NOMO-1 treated with dmso at 0.1 percent for 144 hours (cell line): ENCODE measurements around the gene PSG2.
"Not testable (repeated sequence)": the region's sequence is repeated elsewhere in the genome, so short reads cannot be mapped to it uniquely, and the experiment has no call there.

Experiments used
- DNase-seq: peaks from one replicate; lab custom pipeline; 2025; ENCODE audit not compliant: unreplicated experiment; lab: John Stamatoyannopoulos, UW

PSG2 gene

DNA sequence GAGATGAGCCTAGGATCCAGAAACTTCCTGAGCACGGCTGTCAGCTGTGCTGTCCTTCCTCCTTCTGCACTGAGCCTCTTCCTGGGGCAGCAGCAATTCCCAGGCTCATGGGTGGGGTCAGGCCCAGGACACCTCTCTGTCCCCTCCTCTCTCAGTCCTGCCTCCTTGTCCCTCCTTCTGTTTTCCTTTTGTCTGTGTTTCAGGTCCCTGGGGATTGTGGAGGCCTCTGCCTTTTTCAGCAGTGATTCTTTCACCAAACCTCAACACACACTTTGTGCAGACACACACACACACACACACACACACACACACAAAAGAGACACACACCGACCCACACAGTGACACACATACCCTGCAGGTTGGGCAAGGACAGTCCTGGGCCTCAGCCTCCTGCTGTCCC, at the start of gene PSG2:
TSS of gene PSG2 (minus strand) at position 101 of the 400 bp plus-strand sequence. CDS start 132 bp downstream, outside the sequence.
- DNase-seq: not testable (repeated sequence)

DNA sequence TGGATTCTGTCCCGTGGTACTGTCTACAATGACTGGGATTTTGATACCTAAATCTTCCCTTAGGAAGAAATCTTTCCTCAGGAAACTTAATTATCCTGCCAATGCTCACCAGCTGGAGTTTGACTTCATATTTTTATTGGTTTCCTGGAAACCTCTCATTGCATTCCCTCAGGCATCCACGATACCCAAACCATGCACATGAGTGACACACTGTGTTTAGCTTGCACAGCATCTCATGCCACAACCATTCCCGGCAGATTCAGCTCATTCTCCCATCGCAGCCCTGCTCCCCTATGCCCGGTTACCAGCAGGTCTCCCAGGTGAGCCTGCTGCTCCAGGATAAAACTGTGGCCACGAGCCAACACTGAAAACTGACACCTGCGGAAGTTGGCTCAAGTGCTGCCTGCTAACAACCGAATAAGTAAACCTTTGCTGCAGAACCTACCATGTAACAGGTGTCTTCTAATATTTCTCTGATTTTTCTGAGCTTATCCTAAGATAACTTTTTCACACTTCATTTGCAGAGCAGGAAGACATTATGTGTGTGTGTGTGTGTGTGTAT, 48.9 kb upstream of the PSG2 start:
- DNase-seq: not testable (repeated sequence)

DNA sequence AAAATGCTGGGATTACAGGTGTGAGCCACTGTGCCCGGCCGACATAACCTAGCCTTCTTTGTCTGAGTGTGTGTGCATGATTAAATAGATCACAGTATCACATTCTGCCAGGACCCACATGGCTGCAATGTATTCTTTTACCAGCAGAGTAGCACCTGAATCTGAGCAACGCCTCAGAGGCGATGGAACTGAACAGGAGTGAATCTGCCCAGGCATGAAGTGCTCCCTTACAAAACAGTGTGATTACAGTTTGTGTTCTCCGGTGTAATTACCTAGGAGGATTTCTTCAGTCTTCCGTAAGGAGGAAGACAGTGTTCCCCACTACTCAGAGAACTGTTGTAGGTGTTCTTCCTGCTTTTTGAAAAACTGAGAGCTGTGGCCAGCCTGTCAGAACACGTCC, 46.7 kb upstream of the PSG2 start:
- DNase-seq: not testable (repeated sequence)

DNA sequence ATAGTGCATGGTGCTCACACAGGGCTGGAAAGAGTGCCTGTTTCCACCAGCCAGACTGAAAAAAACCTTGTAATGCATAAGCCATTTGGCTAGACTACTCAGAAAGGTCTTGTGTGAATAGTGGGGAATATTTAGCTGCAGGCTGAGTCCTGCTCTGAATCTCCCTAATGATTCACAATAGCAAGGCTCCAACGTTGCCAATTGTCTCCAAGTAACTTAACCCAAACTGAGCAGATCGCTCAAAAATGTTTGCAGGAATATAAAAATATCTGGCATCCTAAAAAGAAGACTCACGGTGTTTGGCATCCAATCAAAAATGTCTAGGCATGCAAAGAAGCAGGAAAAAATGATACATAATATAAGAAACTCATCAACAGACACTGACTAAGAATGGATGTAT, 44.8 kb upstream of the PSG2 start:
- DNase-seq: not testable (repeated sequence)

DNA sequence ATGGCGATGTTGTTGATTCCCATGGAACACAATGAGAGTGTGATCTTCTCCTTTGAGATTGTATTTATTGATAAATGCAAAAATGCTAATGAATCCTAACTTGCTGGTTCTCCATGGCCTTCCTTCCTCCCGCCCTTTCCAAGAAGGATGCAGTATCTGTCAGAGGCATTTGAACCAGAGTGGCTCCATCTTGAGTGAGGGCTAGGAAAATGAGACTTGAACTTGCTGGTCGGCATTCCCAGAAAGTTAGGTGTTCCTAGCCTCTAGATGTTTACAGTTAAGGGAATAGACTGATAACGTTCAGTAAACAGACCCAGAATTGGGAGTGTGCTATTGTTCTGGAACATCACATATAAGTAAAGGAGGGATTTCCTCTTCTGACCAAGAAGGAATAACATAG, 44.2 kb upstream of the PSG2 start:
- DNase-seq: no peak

DNA sequence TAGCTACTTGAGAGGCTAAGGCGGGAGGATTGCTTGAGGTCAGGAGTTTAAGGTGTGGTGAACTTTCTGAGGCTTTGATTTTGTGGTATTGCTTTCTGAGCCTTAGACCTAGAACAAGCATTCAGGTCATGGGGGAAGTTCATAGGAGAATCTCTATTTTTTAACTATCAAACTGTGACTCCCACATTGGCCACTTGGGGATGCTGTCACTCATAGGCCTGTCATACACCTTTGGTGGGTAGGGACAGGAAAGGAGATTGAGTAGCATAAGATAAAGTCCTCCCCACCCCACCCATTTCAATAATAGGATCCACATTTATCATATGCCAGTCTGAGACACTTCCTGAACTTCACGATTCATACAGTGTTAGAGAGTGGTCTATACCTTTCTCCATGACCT, 41.9 kb upstream of the PSG2 start:
- DNase-seq: no peak

DNA sequence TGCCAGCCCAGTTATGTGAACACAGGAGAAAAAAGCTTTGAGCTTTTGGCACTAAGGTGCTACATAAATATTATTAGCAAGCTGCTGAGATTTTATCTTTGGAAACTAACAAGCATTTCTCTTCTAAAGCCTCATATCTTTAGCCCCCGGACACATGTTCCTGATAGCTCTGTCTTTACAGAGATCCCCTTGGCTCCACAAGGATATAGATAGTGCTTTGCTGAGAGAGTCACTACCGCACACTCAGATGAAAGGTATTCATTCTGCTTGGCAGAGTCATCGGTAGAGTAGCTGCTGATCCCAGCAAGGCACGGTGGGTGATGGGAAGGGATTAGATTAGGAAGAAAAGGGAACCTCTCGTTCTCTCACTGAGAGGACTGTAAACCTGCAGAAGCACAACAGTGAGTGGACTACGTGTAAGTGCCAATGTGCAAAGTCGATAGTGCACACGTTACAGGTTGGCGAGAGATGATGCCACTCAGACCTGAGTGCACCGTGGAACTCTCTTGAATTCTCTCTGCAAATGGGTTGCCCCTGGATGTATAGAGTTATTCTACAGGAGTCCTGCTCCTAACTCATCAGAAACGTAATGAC, 38.0 kb upstream of the PSG2 start:
- not testable (repeated sequence) for DNase-seq

DNA sequence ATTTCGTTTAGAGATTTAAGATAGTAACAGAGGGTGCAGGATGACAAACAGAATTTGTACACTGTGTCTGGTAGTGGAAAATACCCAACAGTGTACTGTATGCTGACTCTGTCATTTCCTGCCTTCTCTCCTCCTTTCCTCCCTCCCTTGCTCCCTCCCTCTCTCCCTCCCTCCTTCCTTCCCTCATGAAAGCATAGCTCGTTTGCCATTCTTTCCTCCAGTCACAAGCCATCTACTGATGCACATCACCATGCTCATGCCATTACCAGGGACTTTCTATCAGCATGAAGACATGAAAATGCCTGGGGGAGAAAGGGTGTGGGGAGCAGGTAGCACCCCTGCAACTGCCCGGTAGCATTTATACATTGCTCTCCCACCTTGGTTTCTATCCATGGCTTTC, 37.0 kb upstream of the PSG2 start:
- DNase-seq: not testable (repeated sequence)

DNA sequence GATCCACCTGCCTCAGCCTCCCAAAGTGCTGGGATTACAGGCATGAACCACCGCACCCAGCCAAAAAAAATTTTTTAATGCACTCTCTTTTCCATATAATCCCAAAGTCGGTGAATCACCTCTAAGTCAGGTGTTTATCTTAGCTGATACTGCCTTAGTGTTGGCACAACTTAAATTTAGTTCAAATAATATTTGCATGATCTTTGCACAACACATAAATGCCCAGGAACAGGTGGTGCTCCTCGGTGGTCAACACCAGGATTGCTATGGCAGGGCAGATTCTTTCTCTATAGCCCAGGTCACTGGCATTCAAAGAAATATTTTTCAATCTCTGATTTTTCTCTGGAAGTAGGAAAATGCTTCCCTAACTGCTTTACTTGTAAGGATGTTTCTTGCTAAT, 33.9 kb upstream of the PSG2 start:
- not testable (repeated sequence) for DNase-seq

DNA sequence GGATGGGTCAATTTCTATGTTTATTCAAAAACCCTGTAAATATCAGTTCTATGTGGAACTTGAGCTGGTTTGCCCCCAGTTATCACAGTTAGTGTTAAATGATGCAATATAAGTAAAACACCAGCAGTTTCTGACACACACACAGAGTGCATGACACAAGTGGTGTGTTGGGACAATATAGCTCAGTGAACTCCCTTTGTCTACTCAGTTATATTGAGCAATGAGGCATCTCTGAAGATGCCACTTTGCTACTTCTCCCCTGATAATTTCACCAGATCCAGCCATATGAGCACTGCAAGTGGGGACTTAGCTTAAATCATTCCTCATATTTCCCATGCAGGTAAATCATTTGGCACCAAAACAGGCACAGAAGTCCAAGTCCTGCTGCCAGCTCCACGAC, 33.0 kb upstream of the PSG2 start:
- not testable (repeated sequence) for DNase-seq

DNA sequence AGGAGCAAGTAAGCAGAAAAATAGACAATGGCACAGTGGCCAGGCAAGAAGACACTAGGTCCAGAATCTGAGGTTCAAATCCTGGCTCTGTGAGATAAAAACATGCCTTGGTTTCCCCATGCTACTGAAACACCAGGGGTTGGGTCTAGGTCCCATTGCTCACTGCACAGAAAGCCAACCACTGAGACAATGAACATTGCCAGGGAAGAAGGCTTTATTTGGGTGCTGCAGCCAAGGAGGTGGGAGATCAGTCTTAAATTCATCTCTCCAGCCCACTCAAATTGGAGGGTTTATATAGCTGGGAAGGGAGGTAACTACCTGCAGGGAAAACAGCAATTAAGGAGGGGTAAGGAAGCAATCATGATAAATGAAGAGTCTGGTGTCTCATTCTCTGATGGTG, 32.6 kb upstream of the PSG2 start:
- not testable (repeated sequence) for DNase-seq

DNA sequence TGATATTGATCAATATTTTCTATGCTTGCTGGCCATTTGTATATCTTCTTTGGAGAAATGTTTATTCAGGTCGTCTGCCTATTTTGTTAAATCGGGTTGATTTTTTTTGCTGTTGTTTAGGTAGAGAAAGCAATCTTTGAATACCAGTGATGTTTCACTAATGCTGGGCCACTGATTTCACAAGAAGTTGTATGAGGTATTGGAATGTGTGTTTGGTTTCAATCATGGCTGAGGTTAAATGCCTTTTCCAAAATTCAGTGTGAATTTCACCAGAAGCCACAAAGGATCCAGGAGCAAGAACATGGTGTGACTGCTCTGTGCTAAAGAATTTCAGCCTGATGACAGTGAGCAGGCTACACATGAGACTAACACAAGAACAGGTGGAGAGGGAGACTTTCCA, 32.1 kb upstream of the PSG2 start:
- DNase-seq: not testable (repeated sequence)

DNA sequence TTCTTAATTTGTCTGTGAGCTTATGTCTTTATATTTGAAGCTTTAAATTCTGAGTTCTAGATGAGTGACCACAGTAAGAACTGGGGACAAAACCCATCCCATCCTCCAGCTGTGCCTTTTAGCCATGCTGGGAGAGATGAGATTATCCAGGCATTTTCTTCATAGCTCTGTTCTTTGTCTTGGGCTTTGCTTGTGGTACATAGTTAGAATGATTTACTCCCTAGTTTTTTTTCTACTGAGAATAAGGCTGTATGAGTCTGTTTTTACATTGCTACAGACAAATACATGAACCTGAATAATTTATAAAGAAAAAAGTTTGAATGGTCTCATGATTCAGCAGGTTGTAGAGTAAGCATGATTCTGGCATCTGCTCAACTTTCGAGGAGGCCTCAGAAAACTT, 24.9 kb upstream of the PSG2 start:
- DNase-seq: not testable (repeated sequence)

DNA sequence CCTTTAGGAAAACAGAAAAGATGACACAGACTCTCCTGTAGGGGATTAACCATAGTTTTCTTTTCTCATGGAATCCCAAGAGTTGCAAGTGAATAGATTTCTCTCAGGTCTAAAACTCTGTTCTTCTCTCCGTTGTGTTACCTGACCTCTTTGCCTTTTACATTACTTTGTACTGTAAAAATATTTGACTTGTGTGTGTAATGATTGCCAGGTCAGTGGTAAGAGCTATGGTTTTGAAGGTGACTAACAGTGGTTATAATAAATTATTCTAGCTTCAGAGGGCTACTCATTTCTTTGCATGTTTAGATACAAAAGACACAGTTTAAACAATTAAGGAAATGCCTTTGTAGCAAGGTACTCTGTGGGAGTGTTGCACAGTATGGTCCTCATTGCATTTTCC, 23.0 kb upstream of the PSG2 start:
- DNase-seq: no peak

DNA sequence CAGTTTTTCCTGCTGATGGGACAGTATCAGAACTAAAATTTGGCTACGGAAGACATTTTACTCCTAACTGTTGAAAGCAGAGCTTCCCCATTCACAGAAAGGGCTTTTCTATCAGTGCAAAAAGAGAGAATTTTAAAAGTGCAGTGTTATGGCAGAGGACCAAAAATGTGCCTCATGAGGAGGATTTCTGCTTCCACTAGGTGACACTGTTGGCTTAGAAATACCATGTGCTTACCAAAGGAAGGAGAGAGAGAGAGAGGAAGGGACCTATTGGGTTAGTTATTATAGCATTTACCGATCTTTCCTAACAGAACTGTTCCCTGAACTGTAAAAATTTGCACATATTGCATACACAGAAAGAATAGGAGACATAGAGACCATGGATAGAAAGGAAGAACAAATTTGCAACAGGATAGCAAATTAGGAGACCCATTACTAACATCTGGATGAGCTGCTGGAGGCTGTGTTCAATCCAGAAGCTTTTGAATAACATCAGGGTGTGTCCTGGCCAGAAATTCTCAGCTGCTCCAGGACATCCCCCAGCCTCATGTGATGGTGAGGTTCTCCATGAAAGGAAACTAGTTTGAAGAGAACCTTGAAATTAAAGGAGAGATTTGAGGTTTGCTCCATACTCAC, 21.8 kb upstream of the PSG2 start:
- DNase-seq: not testable (repeated sequence)

DNA sequence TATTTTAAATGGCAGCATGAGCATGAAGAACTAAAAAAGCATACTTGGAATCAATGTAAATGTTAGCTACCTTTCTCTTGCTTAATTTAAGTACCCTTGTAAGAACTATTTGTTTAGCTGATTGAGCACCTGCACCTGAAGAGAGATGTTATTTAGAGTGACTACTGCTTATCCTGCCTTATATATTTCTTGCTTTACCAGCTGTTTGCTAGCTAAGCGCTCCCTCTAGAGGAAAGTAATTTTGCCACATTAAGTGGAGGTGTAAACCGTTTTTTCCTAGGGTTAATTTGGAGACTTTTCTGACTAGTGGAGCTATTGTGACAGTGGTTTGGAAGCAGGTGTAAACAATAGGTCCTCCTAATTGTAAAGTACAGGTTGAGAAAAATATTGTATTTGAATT, 19.4 kb upstream of the PSG2 start:
- DNase-seq: no peak

DNA sequence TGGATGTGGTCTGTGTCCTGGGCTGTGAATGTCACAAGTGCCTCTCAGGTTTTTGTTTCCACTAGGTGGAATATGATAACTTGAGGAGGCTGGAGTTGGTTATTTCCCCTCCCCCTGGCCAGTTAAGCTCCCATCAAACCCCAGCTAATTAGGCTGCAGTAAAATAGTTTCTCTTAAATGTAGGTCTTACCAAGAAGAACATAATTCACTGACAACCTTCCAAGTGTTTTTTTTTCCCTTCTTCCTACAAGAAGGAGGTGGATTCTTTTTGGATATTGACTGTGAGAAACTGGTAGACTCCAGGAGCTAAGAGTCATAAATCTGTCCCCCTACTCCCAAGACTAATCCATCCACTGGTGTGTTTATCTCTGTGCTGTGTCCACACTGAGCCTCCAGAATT, 15.9 kb upstream of the PSG2 start:
- DNase-seq: not testable (repeated sequence)

DNA sequence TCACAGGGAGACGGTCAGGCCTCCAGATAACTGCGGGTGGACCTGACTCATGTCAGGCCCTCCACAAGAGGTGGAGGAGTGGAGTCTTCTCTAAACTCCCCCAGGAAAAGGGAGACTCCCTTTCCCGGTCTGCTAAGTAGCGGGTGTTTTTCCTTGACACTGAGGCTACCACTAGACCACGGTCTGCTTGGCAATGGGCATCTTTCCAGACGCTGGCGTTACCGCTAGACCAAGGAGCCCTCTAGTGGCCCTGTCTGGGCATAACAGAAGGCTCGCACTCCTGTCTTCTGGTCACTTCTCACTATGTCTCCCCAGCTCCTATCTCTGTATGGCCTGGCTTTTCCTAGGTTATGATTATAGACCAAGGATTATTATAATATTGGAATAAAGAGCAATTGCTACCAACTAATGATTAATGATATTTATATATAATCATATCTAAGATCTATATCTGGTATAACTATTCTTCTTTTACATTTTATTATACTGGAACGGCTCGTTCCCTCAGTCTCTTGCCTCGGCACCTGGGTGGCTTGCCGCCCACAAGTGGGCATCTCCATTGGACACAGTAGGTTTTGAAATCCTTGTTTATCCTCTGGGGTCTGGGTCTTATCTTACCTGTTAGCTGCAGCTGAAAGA, 5.3 kb upstream of the PSG2 start:
- DNase-seq: not testable (repeated sequence)

DNA sequence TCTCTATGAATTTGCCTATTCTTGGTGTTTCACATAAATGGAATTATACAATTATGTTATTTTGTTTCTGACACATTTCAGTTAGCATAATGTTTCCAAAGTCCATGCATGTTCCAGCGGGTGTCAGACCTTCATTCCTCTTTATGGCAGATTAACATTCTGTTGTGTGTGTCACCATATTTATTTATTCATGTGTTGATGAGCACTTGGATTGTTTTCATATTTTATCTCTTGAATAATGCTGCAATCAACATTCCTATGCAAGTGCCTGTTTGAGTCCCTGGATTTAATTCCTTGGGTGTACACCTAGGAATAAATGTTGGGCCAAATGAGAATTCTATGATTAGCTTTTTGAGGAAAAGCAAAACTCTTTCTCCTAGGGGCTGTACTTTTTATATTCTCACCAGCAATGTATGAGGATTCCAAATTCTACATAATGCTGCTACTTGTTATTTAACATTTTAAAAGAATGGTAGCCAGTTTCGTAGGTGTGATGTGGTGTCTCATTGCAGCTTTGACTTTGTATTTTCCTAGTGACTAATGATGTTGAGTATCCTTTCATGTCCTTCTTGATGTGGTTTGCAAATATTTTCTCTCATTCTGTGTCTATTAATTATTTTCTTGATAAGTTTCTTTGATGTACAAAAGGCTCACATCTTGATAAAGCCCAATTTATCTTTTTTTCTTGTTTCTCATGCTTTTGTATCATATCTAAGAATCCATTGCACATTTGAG, 3.5 kb upstream of the PSG2 start:
- DNase-seq: not testable (repeated sequence)

DNA sequence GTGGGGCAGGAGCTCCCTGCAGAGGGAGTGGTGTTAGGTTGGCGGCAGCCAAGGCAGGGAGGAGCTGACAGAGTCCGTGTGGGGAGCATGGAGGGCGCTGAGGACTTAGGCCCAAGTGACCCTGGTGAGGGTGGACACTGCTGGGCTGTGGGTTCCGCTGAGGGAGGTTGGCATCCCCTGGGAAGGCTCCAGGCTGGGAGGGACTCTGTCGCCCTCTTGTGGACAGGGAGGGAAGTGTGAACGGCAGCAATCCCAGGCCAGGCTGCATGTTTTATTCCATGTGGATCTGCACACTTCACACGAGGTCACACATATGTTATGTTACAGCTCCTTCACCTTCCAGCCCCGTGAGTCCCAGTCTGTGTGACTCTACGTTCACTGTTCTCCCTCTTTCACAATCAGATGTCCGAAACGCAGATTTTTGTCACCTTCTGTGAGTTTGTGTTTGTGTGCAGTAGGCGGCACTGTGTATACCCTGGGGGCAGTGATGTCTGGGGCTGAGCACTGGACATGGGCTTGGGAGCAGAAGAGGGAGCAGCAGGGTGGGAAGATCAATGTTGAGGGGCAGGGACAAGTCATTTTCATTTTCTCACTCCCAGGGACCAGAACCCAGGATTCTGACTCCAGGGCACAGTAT, 1.8 kb upstream of the PSG2 start:
- not testable (repeated sequence) for DNase-seq

DNA sequence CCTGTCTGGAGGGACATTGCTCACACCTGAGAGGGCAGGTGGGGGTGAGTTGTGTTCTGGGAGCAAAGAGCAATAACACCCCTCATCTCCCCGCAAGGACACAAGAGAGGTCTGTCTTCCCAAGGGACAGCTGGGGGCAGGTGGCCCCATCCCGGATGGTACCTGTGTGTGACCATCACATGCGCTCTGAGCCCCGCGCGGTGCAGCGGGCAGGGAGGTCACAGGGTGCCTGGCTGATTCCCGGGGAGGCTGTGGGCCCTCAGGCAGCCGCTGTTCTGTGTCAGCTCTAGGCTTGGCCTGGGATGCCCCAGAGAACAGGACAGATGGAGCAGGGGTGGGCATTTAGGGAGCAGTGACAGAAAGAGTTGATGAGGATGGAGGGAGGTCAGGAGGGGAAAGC, 1.2 kb upstream of the PSG2 start:
- DNase-seq: not testable (repeated sequence)
